ENCODE data around the gene ANKDD1B.
"Not testable (repeated sequence)": the region's sequence is repeated elsewhere in the genome, so short reads cannot be mapped to it uniquely, and the experiment has no call there.

The ANKDD1B gene

GRCh38 chr5:75611311-75612225 is at the start of gene ANKDD1B:
TSS of gene ANKDD1B (plus strand) at chr5:75611453. CDS start at chr5:75611635, 182 bp downstream.
- DNase-seq (ENCODE audit: low spot score) (no peak), FAIRE-seq (no peak)

DNA sequence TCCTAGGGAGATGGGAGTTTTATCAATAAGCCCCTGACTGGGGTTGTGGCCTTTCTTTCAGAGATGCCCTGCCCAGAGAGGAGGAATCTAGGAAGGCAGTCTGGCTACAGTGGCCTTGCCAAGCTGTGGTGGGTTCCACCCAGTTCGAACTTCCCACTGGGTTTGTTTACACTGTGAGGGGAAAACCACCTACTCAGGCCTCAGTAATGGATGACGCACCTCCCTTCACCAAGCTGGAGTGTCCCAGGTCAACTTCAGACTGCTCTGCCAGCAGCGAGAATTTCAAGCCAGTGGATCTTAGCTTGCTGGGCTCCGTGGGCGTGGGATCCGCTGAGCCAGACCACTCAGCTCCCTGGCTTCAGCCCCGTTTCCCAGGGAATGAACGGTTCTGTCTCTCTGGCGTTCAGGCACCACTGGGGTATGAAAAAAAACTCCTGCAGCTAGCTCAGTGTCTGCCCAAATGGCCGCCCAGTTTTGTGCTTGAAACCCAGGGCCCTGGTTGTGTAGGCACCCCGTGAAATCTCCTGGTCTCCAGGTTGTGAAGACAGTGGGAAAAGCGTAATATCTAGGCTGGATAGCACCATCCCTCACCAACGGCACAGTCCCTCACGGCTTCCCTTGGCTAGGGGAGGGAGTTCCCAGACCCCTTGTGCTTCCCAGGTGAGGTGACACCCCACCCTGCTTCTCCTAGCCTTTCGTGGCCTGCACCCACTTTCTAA is 45.1 kb upstream of the ANKDD1B start:
- peak; percentile 76 for DNase-seq (ENCODE audit: low spot score)
- peak; percentile 49 for FAIRE-seq

DNA sequence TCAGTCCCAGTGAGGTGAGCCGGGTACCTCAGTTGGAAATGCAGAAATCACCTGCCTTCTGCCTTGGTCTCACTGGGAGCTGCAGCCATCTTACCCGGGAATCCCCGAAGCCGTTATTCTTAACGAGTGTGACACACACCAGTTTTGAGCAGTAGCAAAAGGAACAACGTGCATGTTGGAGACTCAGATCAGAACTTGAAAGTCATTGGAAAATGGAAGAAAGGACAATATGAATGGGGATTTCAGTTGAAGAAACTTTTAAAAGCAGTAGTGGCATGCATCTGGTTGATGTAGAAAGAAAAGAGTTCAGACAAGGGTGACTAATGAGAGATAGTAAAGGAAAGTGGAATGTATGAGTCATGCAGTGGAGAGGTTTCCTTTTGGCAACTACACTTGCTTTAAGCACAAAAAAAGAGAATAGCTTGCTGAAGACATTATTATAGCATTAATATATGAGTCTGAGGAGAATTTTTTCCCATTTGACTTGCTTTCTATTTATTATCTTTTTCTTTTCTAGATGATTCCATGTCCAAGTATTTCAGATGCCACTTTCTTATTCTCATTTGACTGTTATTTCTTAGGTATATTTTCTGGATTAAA is 44.4 kb upstream of the ANKDD1B start:
- FAIRE-seq (peak; percentile 77), DNase-seq (ENCODE audit: low spot score) (peak; percentile 74)

- FAIRE-seq: peak; percentile 69
- peak; percentile 54 for DNase-seq (ENCODE audit: low spot score)
Measured at GRCh38 chr5:75567710-75568109, 43.5 kb upstream of the ANKDD1B start.

DNA sequence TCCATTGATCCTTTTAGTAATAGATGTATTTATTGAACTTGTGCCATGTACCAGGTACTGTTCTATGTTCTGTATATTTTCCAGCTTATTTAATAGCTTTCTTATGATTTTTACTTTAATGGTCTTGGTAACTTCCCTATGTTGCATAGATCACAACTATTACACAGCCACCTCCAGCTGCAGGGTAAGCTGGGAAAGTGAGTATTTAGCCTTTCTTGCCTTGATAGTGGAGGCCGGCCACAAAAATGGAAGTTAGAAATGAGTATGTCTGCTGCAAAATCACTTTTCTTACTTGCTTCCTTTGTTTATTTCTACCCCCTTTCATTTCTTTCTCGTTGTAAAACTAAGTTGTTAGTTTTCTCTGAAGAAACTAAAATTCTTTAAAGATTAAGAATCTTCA is 43.1 kb upstream of the ANKDD1B start:
- DNase-seq (ENCODE audit: low spot score) (no peak), FAIRE-seq (no peak)

DNA sequence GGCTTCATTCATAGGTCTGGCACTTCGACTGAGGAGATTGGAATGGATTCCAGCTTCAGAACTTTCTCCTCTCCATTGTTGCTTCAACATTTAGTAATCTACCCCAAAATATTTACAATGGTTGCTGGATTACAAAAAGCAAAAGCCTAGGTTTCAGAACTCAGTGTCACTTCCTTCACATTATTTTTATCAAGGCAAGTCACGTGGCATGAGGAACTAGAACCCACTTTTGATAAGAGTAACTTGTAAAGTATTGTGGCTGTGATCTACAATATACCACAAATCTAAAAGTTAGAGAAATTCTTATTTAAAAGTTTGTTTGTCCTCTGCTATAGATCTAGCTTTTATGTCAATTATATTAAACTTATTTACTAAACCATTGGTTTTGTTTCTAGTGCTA is 39.7 kb upstream of the ANKDD1B start:
- DNase-seq (ENCODE audit: low spot score) (no peak), FAIRE-seq (no peak)

DNA sequence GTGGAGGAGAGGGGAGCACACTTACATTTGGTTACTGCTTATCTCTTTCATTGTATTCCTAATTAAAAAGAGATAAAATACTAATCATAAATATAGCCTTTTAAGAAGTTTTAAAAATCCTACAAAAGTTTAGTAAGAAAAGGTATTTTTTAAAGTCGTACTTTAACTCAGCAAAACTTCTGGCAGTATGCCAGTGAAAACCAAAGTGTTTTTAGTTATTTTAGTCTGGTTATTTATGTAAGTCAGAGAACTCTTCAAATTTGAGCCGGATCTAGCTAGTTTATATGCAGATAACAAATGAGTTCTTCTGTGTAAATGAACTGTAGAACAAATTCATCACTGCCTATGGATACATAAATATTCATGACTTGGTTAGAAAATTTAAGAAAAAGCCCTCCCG is 36.5 kb upstream of the ANKDD1B start:
- no peak for DNase-seq (ENCODE audit: low spot score)
- no peak for FAIRE-seq

DNA sequence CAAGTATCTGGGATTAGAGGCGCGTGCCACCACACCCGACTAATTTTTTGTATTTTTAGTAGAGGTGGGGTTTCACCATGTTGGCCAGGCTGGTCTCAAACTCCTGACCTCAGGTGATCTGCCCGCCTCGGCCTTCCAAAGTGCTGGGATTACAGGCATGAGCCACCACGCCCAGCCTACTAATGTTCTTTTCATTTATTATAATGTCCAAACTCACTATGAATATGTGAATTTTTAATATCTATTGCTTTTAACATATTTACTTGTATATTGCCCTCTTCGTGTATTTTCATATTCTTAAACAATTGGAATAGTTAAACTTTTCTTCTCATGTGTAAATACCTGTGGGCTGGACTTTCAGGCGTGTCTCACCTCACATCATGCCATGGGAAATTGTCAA is 33.0 kb upstream of the ANKDD1B start:
- not testable (repeated sequence) for DNase-seq (ENCODE audit: low spot score); FAIRE-seq

GRCh38 chr5:75584641-75585040 is 26.6 kb upstream of the ANKDD1B start:
- no peak for FAIRE-seq

DNA sequence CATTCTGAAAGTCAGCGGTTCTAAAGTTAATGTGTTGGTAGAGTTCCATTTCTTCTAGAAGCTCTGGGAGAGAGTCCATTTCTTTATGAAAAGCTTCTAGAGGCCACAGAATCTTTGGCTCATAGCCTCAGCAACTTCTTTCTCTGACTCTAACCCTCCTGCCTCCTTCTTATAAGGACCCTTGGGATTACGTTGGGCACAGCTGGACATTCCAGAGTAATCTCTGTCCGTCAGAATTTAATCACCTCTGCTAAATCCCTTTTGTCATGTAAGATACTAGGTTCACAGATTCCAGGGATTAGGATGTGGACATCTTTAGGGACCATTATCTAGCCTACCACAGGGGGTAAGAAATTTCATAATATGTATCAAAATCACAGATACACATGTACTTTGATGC is 22.6 kb upstream of the ANKDD1B start:
- FAIRE-seq: no peak
- DNase-seq (ENCODE audit: low spot score): no peak

More at GRCh38 chr5:75584641-75585040, 26.6 kb upstream of the ANKDD1B start:
- DNase-seq (ENCODE audit: low spot score): no peak

- no peak for FAIRE-seq
Measured at GRCh38 chr5:75600535-75600934, 10.7 kb upstream of the ANKDD1B start.

GRCh38 chr5:75601567-75601966 is 9.7 kb upstream of the ANKDD1B start:
- FAIRE-seq (no peak), DNase-seq (ENCODE audit: low spot score) (no peak)

More at GRCh38 chr5:75600535-75600934, 10.7 kb upstream of the ANKDD1B start:
- no peak for DNase-seq (ENCODE audit: low spot score)

- no peak for DNase-seq (ENCODE audit: low spot score)
- no peak for FAIRE-seq
Measured at GRCh38 chr5:75601996-75602395, 9.3 kb upstream of the ANKDD1B start.

GRCh38 chr5:75603371-75603770 is 7.9 kb upstream of the ANKDD1B start:
- DNase-seq (ENCODE audit: low spot score) (no peak), FAIRE-seq (no peak)

DNA sequence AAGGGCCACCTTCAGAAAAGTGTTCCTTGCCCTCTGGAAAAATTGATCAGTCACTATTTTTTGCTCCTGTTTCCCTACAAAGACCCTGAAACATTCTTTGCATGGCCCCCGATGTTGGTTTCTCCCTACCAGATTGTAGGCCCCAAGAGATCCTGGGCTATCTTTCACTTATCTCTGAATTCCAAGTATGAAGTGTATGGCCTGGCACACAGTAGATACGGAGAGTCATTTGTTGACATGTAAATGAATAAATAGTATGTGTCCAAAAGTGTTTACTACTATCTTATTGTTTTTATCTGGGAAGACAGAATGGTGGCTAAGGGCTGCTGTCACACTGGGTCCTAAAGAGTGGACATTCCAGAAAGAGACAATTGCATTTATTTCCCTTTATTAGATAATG is 7.4 kb upstream of the ANKDD1B start:
- DNase-seq (ENCODE audit: low spot score) (no peak), FAIRE-seq (no peak)

DNA sequence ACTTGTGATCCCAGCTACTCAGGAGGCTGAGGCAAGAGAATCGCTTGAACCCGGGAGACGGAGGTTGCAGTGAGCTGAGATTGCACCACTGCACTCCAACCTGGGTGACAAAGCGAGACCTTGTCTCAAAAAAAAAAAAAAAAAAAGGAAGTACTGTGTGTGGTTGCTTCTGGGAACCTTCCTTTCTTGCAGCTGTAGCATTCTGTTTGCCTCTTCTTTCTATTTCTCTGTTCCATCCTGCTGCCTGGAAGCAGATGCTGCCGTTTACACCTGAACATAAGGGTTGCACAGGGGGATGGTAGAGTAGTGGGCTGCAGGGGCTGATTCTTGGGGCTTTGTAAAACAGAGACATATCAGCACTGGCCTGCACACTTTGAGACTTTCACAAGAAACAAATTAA is 3.9 kb upstream of the ANKDD1B start:
- FAIRE-seq; DNase-seq (ENCODE audit: low spot score): not testable (repeated sequence)

DNA sequence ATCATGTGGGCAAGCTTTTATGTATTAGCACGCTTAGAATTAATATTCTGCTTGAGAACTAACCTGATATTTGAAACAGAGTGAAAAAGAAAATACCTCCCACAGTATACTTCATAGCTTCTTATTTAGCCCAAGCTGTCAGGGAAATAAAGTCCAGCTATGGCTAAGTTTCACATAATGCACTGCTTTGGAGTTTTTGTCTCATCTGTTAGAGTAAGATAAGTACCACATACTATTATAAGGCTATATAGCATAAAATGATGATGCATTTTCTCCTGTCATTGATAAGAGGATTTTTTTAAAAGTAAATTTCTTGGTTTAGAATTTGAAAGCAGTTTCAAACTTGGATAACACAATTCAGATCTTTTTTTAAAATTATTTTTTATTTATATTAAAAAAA is 2.4 kb upstream of the ANKDD1B start:
- no peak for DNase-seq (ENCODE audit: low spot score)
- no peak for FAIRE-seq

- FAIRE-seq: no peak
- DNase-seq (ENCODE audit: low spot score): no peak
Measured at GRCh38 chr5:75610201-75610600, 1.1 kb upstream of the ANKDD1B start.

GRCh38 chr5:75610859-75611310 is 368 bp upstream of the ANKDD1B start:
- FAIRE-seq; DNase-seq (ENCODE audit: low spot score): not testable (repeated sequence)

DNA sequence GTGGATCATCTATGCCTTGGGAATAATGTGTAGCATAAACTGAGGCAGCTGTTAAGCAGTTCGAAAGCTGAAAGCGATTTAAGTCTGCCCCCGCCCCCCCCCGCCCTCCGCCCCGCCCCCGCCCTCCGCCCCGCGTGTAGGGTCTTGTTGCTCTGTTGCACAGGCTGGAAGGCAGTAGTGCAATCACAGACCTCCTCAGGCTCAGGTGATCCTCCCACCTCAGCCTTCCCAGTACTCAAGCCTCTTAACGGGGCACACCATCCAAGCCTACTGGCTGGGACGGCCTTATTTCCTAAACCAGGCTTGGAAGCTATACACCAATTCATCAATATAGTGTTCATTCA is 945 bp downstream of the ANKDD1B start:
- FAIRE-seq (no peak), DNase-seq (ENCODE audit: low spot score) (no peak)

- DNase-seq (ENCODE audit: low spot score): no peak
- no peak for FAIRE-seq
Measured at GRCh38 chr5:75612901-75613300, 1.6 kb downstream of the ANKDD1B start.

- DNase-seq (ENCODE audit: low spot score): no peak
- FAIRE-seq: no peak
Measured at GRCh38 chr5:75614176-75614575, 2.9 kb downstream of the ANKDD1B start.
